RWPE2 (cell line): ENCODE data around the gene GCLM.

Experiments used
- ATAC-seq: fragments of 200-7000 bp; cut with Tn5 transposase; 3 replicates; pipeline ENCODE4 v1.9.1; 2021; ENCODE audit warnings: low read depth
- DNase-seq: peaks from one replicate; pipeline ENCODE4 v3.0.0-alpha.2; 2020; ENCODE audit warnings: low spot score
- H3K27ac ChIP-seq: fragments of 450-650 bp; 2 replicates; pipeline ENCODE4 v1.5.1; 2017; ENCODE audit warnings: mild to moderate bottlenecking; ENCODE audit not compliant: poor library complexity, severe bottlenecking
- H3K27me3 ChIP-seq: fragments of 250-450 bp; sonication (Bioruptor Pico); 2 replicates; pipeline ENCODE4 v1.5.1; 2021; ENCODE audit warnings: mild to moderate bottlenecking, moderate library complexity; ENCODE audit not compliant: insufficient read depth, poor library complexity, severe bottlenecking
- H3K36me3 ChIP-seq: fragments of 250-450 bp; sonication (Bioruptor Pico); 2 replicates; pipeline ENCODE4 v1.5.1; 2020; ENCODE audit warnings: low read depth, mild to moderate bottlenecking, moderate library complexity
- H3K4me1 ChIP-seq: fragments of 250-450 bp; sonication (Bioruptor Pico); 2 replicates; pipeline ENCODE4 v1.5.1; 2021; ENCODE audit warnings: mild to moderate bottlenecking, moderate library complexity; ENCODE audit not compliant: insufficient read depth, poor library complexity, severe bottlenecking
- H3K4me3 ChIP-seq: fragments of 250-450 bp; sonication (Bioruptor Pico); 2 replicates; pipeline ENCODE4 v1.5.1; 2021; ENCODE audit warnings: mild to moderate bottlenecking, moderate library complexity; ENCODE audit not compliant: severe bottlenecking
- H3K9me3 ChIP-seq: fragments of 250-450 bp; sonication (Bioruptor Pico); 2 replicates; pipeline ENCODE4 v1.5.1; 2021; ENCODE audit warnings: mild to moderate bottlenecking, moderate library complexity; ENCODE audit not compliant: severe bottlenecking
- CTCF ChIP-seq: fragments of 450-650 bp; IDR thresholded peaks from one replicate; pipeline ENCODE4 v1.5.1; 2017; ENCODE audit warnings: mild to moderate bottlenecking, moderate library complexity; ENCODE audit not compliant: poor library complexity, severe bottlenecking

GCLM gene

GRCh38 chr1:93905051-93905450 is 4.2 kb downstream of the GCLM start:
- H3K4me3 ChIP-seq: no peak overlapping the region
- no peaks in the 10 kb centered on the region for H3K27me3 ChIP-seq
- no peak for TF ChIP-seq CTCF
- H3K4me1 ChIP-seq: peaks cover 29% of the 10 kb centered on the region
- H3K9me3 ChIP-seq: no peaks in the 10 kb centered on the region
- H3K36me3 ChIP-seq: peaks cover 17% of the 10 kb centered on the region
- no peak overlapping the region for H3K27ac ChIP-seq
- DNase-seq (no peak), ATAC-seq (no peak)

- no peaks in the 10 kb centered on the region for H3K9me3 ChIP-seq
- no peak for TF ChIP-seq CTCF
- peaks cover 29% of the 10 kb centered on the region for H3K4me1 ChIP-seq
- DNase-seq (no peak), ATAC-seq (no peak)
- H3K27ac ChIP-seq: no peak overlapping the region
- H3K36me3 ChIP-seq: peaks cover 24% of the 10 kb centered on the region
- H3K27me3 ChIP-seq: no peaks in the 10 kb centered on the region
- H3K4me3 ChIP-seq: no peak overlapping the region
Measured at GRCh38 chr1:93904228-93904627, 5.0 kb downstream of the GCLM start.

GRCh38 chr1:93900723-93901504 is 8.3 kb downstream of the GCLM start:
- no peak for TF ChIP-seq CTCF
- Histone ChIP-seq H3K9me3 (no peaks in the 10 kb centered on the region), H3K4me1 (peaks cover 8% of the 10 kb centered on the region), H3K27me3 (no peaks in the 10 kb centered on the region), H3K4me3 (no peak overlapping the region), H3K27ac (no peak overlapping the region), H3K36me3 (peaks cover 41% of the 10 kb centered on the region)
- ATAC-seq: no peak
- no peak for DNase-seq

- peaks cover 48% of the 10 kb centered on the region for H3K36me3 ChIP-seq
- no peak overlapping the region for H3K4me3 ChIP-seq
- ATAC-seq: no peak
- no peak overlapping the region for H3K27ac ChIP-seq
- H3K4me1 ChIP-seq: peaks cover 2% of the 10 kb centered on the region
- H3K9me3 ChIP-seq: no peaks in the 10 kb centered on the region
- DNase-seq: no peak
- TF ChIP-seq CTCF: no peak
- H3K27me3 ChIP-seq: no peaks in the 10 kb centered on the region
Measured at GRCh38 chr1:93899543-93900207, 9.6 kb downstream of the GCLM start.

- ATAC-seq: no peak
- TF ChIP-seq CTCF: no peak
- no peaks in the 10 kb centered on the region for H3K27me3 ChIP-seq
- no peak for DNase-seq
- no peak overlapping the region for H3K27ac ChIP-seq
- H3K4me3 ChIP-seq: no peak overlapping the region
- H3K9me3 ChIP-seq: no peaks in the 10 kb centered on the region
- peaks cover 50% of the 10 kb centered on the region for H3K36me3 ChIP-seq
- no peaks in the 10 kb centered on the region for H3K4me1 ChIP-seq
Measured at GRCh38 chr1:93888900-93889299, 20.3 kb downstream of the GCLM start.
